ENCODE measurements around the gene DLG1.
"Not testable (repeated sequence)": the region's sequence is repeated elsewhere in the genome, so short reads cannot be mapped to it uniquely, and the experiment has no call there.

DLG1 gene

GRCh38 chr3:197117114-197117513 lies 181.3 kb downstream of the DLG1 start:
- DNase-seq (ENCODE audit: low read depth in 3 of 3, low spot score in 1 of 3): no peak

GRCh38 chr3:197114007-197114406 lies 184.4 kb downstream of the DLG1 start:
- no peak for DNase-seq (ENCODE audit: low read depth in 3 of 3, low spot score in 1 of 3)

GRCh38 chr3:197111685-197112084 lies 186.7 kb downstream of the DLG1 start:
- DNase-seq (ENCODE audit: low read depth in 3 of 3, low spot score in 1 of 3): no peak

- no peak for DNase-seq (ENCODE audit: low read depth in 3 of 3, low spot score in 1 of 3)
Observed at GRCh38 chr3:197105786-197106185, 192.6 kb downstream of the DLG1 start.

DNA sequence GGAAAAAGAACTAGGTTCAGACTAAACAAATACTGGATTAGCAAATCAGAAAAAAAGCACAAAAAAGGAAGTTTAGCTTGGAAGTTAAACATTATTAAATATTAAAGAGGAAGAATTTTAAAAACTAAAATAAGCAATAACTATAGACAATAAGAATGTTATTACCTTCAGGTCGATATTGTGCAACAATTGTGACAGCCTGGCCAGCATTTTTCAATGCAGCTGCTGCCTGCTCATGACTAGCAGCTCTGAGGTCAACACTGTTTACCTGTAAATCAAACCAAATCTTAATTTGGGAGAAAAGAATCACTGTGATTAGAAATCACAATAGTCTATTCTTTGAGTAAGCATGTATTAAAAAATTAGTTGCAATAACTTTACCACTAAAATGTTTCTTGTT lies 193.7 kb downstream of the DLG1 start:
- no peak for DNase-seq (ENCODE audit: low read depth in 3 of 3, low spot score in 1 of 3)

GRCh38 chr3:197103766-197104165 lies 194.6 kb downstream of the DLG1 start:
- no peak for DNase-seq (ENCODE audit: low read depth in 3 of 3, low spot score in 1 of 3)

GRCh38 chr3:197093871-197094270 lies 204.5 kb downstream of the DLG1 start:
- DNase-seq (ENCODE audit: low read depth in 3 of 3, low spot score in 1 of 3): no peak

GRCh38 chr3:197088370-197088769 lies 210.0 kb downstream of the DLG1 start:
- DNase-seq (ENCODE audit: low read depth in 3 of 3, low spot score in 1 of 3): no peak

GRCh38 chr3:197085137-197085536 lies 213.3 kb downstream of the DLG1 start:
- DNase-seq (ENCODE audit: low read depth in 3 of 3, low spot score in 1 of 3): no peak

GRCh38 chr3:197083486-197083885 lies 214.9 kb downstream of the DLG1 start:
- no peak for DNase-seq (ENCODE audit: low read depth in 3 of 3, low spot score in 1 of 3)

DNA sequence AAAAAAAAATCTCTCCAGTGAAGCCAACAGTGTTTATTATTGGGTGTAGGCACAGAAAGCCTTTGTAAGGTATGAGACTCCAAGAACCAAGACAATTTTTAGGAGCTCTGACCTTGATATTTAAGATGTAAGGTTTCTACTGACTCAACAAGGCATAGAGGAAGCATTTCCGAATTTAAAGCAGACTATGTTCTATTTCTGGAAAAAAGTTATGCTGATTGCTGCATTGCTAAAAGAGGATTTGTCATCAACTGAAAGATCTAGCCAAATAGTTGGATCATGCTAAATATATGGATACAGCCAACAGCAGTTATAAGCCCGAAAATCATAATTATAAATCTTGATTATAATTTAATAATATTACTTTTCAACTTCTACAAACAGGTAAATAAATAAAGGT lies 215.5 kb downstream of the DLG1 start:
- no peak for DNase-seq (ENCODE audit: low read depth in 3 of 3, low spot score in 1 of 3)

DNA sequence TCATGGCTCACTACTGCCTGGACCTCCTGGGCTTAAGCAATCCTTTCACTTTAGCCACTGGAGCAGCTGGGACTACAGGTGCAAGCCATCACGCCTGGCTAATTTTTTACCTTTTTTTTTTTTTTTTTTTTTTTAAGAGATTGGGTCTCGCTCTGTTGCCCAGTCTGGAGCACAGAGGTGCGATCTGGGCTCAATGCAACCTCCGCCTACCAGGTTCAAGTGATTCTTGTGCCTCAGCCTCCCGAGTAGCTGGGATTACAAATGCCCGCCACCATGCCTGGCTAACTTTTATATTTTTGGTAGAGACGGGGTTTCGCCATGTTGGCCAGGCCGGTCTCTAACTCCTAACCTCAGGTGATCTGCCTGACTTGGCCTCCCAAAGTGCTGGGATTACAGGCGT lies 218.1 kb downstream of the DLG1 start:
- DNase-seq (ENCODE audit: low read depth in 3 of 3, low spot score in 1 of 3): no peak

- DNase-seq (ENCODE audit: low read depth in 3 of 3, low spot score in 1 of 3): no peak
Observed at GRCh38 chr3:197076415-197076814, 222.0 kb downstream of the DLG1 start.

DNA sequence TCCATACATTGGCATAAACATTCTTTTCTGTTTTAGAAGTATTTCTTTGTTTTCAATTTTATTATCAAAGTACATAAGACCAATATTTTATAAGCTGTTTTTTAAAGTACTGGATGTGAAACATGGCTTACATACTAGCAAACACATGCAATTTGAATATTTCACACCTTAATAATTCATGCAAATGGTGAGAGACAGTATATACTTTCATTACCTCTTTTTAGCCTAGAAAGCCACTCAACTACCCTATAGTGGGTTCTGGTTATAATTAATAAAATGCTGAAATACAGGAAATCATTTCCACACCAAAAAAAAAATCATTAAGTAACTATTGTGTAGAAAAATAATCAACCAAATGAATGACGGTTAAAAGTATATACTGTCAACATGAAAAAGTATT lies 230.3 kb downstream of the DLG1 start:
- DNase-seq (ENCODE audit: low read depth in 3 of 3, low spot score in 1 of 3): no peak

GRCh38 chr3:197064771-197065170 lies 233.6 kb downstream of the DLG1 start:
- no peak for DNase-seq (ENCODE audit: low read depth in 3 of 3, low spot score in 1 of 3)

DNA sequence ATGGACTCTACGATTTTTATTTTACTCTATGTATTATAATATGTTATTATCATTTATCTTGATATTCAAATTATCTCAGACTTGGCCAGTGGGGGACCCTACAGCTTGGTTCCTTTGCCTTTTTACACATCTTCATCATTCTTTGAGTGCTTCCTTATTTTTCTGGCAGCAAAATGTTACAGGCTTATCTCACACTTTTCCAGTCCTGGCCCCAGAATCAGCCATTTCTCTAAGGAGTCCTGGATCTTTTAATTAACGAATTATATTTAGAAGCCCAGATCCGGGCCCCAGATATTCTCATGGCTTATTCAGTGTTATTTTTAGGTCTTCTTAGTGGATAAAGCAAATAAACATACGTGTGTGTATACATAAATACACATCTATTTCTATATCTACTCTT lies 236.0 kb downstream of the DLG1 start:
- no peak for DNase-seq (ENCODE audit: low read depth in 3 of 3, low spot score in 1 of 3)

- DNase-seq (ENCODE audit: low read depth in 3 of 3, low spot score in 1 of 3): not testable (repeated sequence)
Observed at GRCh38 chr3:197051637-197052036, 246.8 kb downstream of the DLG1 start.

- no peak for DNase-seq (ENCODE audit: low read depth in 3 of 3, low spot score in 1 of 3)
Observed at GRCh38 chr3:197050511-197050910, 247.9 kb downstream of the DLG1 start.

- no peak for DNase-seq (ENCODE audit: low read depth in 3 of 3, low spot score in 1 of 3)
Observed at GRCh38 chr3:197042539-197042938, 255.9 kb downstream of the DLG1 start.

DNA sequence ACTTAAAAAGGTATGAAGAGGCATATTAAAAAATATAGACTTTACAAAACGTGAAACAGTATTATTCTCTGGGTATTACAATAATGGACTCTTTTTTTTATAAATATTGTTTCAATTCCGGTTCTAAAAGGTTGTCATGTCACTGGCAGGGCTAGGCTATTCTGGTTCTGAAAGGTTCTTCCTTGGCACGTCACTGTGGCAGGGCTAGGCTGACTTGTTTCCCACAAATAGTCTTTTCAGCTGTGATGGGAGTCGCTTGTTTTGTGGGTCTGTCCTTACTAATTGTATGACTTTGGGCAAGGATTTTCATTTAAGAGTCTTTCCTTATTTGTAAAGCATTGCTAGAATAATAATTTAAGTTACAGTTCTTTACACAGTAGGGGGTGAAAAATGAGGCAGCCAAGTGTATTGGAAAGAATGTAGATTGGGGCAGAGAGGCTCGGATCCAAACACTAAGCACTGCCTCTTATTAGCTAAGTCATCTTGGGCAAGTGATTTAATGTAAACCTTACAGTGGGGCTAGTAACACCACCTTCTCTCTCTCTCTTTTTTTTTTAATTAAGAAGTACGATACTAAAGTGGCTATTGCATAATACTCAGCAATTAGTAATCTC lies 256.4 kb downstream of the DLG1 start:
- no peak for DNase-seq (ENCODE audit: low read depth in 3 of 3, low spot score in 1 of 3)

GRCh38 chr3:197040658-197041057 lies 257.8 kb downstream of the DLG1 start:
- DNase-seq (ENCODE audit: low read depth in 3 of 3, low spot score in 1 of 3): no peak

DNA sequence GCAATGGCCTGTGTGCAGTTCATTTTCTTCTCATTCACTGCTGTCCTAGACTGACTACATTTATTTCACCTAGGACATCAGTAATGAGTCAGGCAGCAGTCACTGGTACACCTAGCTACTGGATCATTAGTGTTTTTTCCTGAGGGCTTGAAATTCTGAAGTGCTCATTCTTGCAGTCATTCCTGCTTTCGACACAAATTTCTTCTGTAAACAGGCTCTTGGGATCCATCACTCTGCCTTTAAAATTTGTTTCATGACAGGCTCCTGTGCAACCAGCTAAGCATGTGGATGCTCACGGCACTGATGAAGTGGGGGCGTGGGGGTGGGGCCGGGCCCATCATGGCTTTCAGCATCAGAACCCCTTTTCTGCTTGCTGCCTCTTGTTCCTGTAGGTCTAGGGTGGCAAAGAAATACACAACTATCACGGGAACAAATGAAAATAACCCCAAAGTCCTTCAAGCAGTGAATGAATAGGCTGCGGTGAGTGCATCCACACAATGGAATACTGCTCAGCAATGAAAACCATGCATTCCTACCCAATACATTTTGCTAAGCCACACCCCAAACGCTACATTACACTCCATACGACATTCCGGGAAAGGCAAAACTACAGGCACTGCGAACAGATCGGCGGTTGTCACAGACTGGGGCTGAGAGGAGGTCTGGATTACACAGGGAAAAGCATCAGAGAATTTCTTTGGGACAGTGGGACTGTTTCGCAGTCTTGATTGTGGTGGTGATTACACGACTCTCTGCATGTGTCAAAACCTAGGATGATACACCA lies 259.5 kb downstream of the DLG1 start:
- no peak for DNase-seq (ENCODE audit: low read depth in 3 of 3, low spot score in 1 of 3)

GRCh38 chr3:197035577-197035976 lies 262.8 kb downstream of the DLG1 start:
- DNase-seq (ENCODE audit: low read depth in 3 of 3, low spot score in 1 of 3): no peak
